ENCODE data around the gene CNTNAP3B.
"Not testable (repeated sequence)": the region's sequence is repeated elsewhere in the genome, so short reads cannot be mapped to it uniquely, and the experiment has no call there.

Gene CNTNAP3B

DNA sequence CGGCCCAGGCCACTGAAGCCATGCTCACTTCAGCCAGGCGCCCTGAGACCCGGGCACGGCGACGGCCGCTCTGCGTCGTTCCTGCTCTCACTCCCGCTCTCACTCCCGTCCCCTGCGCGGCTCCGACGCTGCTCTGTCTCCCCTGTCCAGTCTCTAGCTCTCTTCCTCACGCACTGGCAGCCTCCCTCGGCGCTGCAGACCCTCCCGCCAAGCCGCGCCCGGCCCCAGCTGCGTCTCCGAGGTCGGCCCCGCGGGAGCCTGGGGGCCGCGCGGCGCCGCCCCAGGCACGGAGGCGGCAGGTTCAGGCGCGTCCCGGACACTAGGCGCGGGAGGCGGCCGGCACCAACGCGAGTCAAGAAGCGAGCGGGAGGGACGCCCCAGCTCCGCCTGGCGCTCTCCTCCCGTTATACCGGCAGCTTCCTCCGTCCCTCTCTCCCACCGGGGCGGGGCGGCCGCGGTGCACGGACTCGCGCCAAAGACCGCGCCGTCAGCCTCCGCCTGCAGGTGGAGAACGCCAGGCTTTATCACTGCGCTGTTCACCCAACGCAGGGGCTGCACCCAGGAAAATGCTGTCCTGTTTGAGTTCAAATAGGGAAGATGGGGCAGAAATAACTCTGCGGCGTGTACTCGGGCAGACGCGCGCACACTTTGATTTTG is at the start of gene CNTNAP3B:
TSS of gene CNTNAP3B (minus strand) at position 354 of the 657 bp plus-strand sequence. CDS start at position 22, 332 bp downstream.
- H3K9me3 ChIP-seq (ENCODE audit: insufficient read depth, low read length); H3K9me2 ChIP-seq (replicated peaks; ENCODE audit: insufficient read depth, low read length); H3K4me2 ChIP-seq (ENCODE audit: low read depth, low read length, poor library complexity, severe bottlenecking); H3K27me3 ChIP-seq (ENCODE audit: low read length); H3K4me3 ChIP-seq (ENCODE audit: insufficient read depth, low read length, poor library complexity, severe bottlenecking); H3F3A ChIP-seq (ENCODE audit: insufficient read depth); H4K20me1 ChIP-seq (ENCODE audit: low read depth, low read length); H3K79me2 ChIP-seq (ENCODE audit: insufficient read depth, low read length); H3K27ac ChIP-seq (ENCODE audit: low read depth, low read length); H3K36me3 ChIP-seq (ENCODE audit: low read length); H2AFZ ChIP-seq (ENCODE audit: low read depth, low read length, severe bottlenecking); H3K9ac ChIP-seq (ENCODE audit: low read length): not testable (repeated sequence)

DNA sequence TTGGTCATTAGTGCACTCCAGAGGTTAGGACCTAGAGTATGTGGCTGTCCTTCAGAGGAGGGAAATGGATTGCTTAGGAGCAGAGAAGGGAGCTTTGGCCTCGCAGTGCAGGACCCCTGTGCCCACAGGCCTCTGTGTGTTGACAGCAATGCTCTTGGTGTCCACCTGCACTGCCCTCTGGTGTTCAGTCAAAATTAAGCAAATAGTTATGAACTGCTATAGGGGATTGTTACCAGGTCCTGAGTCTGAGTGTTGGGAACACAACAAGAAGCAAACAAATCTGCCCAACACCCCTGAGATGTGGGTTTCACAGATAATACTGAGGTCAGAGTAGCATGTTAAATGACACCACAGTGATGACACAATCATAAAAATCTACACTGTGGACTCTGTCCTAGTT is 31.1 kb upstream of the CNTNAP3B start:
- not testable (repeated sequence) for H3K9me3 ChIP-seq (ENCODE audit: insufficient read depth, low read length); H3K79me2 ChIP-seq (ENCODE audit: insufficient read depth, low read length); H2AFZ ChIP-seq (ENCODE audit: low read depth, low read length, severe bottlenecking); H3K27ac ChIP-seq (ENCODE audit: low read depth, low read length); H3K27me3 ChIP-seq (ENCODE audit: low read length); H4K20me1 ChIP-seq (ENCODE audit: low read depth, low read length); H3K9ac ChIP-seq (ENCODE audit: low read length); H3K4me2 ChIP-seq (ENCODE audit: low read depth, low read length, poor library complexity, severe bottlenecking); H3K36me3 ChIP-seq (ENCODE audit: low read length); H3F3A ChIP-seq (ENCODE audit: insufficient read depth); H3K9me2 ChIP-seq (replicated peaks; ENCODE audit: insufficient read depth, low read length); H3K4me3 ChIP-seq (ENCODE audit: insufficient read depth, low read length, poor library complexity, severe bottlenecking)

DNA sequence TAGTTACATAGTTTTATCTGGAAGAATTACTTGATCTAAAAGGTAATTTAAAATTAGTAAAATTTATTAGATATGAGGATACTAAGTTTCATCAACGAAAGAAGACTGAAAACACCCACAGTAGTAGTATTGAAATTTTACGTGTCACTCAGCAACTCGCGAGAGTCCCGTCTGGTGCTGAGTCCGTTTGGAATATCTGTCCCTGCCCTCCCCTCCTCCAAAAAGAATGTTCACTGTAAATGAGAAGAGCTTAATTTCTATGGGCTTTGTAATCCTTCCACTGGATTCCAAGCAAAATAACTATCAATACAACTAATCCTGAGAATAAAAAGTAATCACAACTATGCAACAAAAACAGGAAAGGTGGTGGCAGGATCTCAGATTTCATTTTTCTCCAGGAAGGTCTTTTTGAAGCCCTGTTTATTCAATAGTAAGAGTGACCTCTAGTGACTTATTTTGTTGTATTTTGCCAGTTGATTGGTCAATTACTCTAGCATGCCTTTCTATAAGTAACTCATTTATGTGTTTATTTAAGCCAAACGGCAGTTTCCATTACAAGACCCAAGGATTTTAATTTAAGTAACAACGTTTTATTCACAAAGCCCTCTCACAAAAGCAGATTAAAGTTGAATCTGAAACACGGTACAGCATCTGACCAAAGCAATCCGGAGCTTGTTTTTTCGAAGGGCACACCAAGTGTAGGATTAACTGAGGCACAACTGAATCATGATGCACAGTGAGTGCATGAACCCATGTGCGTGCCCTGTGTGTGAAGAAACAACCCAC is 2.0 kb downstream of the CNTNAP3B start:
- not testable (repeated sequence) for H3K4me3 ChIP-seq (ENCODE audit: insufficient read depth, low read length, poor library complexity, severe bottlenecking); H3K27me3 ChIP-seq (ENCODE audit: low read length); H3K4me2 ChIP-seq (ENCODE audit: low read depth, low read length, poor library complexity, severe bottlenecking)

DNA sequence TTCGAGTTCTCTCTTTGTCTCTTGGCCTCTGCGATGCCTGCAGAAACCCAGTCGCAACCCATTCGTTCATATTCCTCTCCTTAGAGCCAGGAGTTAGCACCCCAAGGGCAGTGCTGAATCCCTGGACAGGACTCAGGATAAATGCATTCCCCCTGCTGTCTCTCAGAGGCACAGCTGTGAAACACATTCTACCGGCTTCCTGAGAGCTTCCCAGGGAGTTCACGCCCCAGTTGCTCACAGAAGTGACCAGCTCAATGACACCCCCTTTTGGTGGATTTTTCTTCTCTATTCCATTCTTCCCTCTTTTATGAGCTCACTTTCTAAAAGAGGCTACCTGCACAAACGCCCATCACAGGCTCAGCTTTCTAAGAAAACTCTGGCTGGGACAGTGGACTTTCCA is 8.2 kb downstream of the CNTNAP3B start:
- not testable (repeated sequence) for H3K9me3 ChIP-seq (ENCODE audit: insufficient read depth, low read length); H3F3A ChIP-seq (ENCODE audit: insufficient read depth); H3K4me2 ChIP-seq (ENCODE audit: low read depth, low read length, poor library complexity, severe bottlenecking); H2AFZ ChIP-seq (ENCODE audit: low read depth, low read length, severe bottlenecking); H3K9me2 ChIP-seq (replicated peaks; ENCODE audit: insufficient read depth, low read length); H3K9ac ChIP-seq (ENCODE audit: low read length); H3K4me3 ChIP-seq (ENCODE audit: insufficient read depth, low read length, poor library complexity, severe bottlenecking); H3K27ac ChIP-seq (ENCODE audit: low read depth, low read length); H3K27me3 ChIP-seq (ENCODE audit: low read length); H3K36me3 ChIP-seq (ENCODE audit: low read length); H4K20me1 ChIP-seq (ENCODE audit: low read depth, low read length); H3K79me2 ChIP-seq (ENCODE audit: insufficient read depth, low read length)

More for the DNA sequence above, 2.0 kb downstream of the CNTNAP3B start:
- H3K9me2 ChIP-seq (replicated peaks; ENCODE audit: insufficient read depth, low read length); H3K9me3 ChIP-seq (ENCODE audit: insufficient read depth, low read length); H3K36me3 ChIP-seq (ENCODE audit: low read length); H3F3A ChIP-seq (ENCODE audit: insufficient read depth); H3K27ac ChIP-seq (ENCODE audit: low read depth, low read length); H4K20me1 ChIP-seq (ENCODE audit: low read depth, low read length); H3K9ac ChIP-seq (ENCODE audit: low read length); H2AFZ ChIP-seq (ENCODE audit: low read depth, low read length, severe bottlenecking); H3K79me2 ChIP-seq (ENCODE audit: insufficient read depth, low read length): not testable (repeated sequence)

DNA sequence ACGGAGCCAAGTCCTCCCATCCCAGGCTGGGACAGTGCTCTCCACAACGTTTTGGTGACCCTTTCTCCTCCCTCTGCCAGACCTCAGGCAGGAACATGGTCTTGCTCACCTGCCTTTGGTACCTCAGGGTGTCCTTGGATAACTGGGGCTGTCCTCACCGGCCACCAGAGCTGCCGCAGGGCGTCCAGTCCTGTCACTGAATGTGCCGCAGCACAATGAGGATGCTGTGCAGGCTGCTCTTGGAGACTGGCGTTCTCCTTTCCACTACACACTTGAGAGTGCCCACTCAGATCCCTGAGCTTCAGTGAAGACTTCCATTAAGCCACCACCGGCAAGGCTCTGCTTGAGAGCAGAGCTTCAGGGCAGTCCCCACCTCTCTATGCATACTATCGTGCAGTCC is 33.3 kb downstream of the CNTNAP3B start:
- H2AFZ ChIP-seq (ENCODE audit: low read depth, low read length, severe bottlenecking); H3K4me2 ChIP-seq (ENCODE audit: low read depth, low read length, poor library complexity, severe bottlenecking); H3K9ac ChIP-seq (ENCODE audit: low read length); H3K27me3 ChIP-seq (ENCODE audit: low read length); H3K27ac ChIP-seq (ENCODE audit: low read depth, low read length); H3K79me2 ChIP-seq (ENCODE audit: insufficient read depth, low read length); H3K9me3 ChIP-seq (ENCODE audit: insufficient read depth, low read length); H3K36me3 ChIP-seq (ENCODE audit: low read length); H3K4me3 ChIP-seq (ENCODE audit: insufficient read depth, low read length, poor library complexity, severe bottlenecking); H3F3A ChIP-seq (ENCODE audit: insufficient read depth); H3K9me2 ChIP-seq (replicated peaks; ENCODE audit: insufficient read depth, low read length); H4K20me1 ChIP-seq (ENCODE audit: low read depth, low read length): not testable (repeated sequence)

DNA sequence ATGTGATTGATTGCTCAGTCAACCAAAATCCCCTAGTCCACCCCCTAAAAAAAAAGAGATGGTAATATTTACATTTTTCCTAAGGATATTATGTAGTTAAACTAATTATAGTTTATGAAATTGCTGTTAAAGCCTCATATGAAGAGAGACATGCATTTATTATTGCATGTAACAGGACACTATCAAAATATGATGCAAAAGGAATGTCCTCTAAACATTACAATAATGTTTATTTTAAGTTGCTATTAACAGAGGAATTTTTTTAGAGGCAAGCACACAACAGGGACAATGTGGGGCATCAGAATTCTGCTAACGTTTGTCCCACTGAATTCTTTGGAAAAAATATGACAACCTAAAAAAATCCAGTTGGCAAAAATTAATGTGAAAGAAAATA is 44.7 kb downstream of the CNTNAP3B start:
- H2AFZ ChIP-seq (ENCODE audit: low read depth, low read length, severe bottlenecking); H3K4me2 ChIP-seq (ENCODE audit: low read depth, low read length, poor library complexity, severe bottlenecking); H3K36me3 ChIP-seq (ENCODE audit: low read length); H3K9me3 ChIP-seq (ENCODE audit: insufficient read depth, low read length); H3K27me3 ChIP-seq (ENCODE audit: low read length); H3K79me2 ChIP-seq (ENCODE audit: insufficient read depth, low read length); H3K9me2 ChIP-seq (replicated peaks; ENCODE audit: insufficient read depth, low read length); H3K4me3 ChIP-seq (ENCODE audit: insufficient read depth, low read length, poor library complexity, severe bottlenecking); H3F3A ChIP-seq (ENCODE audit: insufficient read depth); H3K27ac ChIP-seq (ENCODE audit: low read depth, low read length); H4K20me1 ChIP-seq (ENCODE audit: low read depth, low read length); H3K9ac ChIP-seq (ENCODE audit: low read length): not testable (repeated sequence)

DNA sequence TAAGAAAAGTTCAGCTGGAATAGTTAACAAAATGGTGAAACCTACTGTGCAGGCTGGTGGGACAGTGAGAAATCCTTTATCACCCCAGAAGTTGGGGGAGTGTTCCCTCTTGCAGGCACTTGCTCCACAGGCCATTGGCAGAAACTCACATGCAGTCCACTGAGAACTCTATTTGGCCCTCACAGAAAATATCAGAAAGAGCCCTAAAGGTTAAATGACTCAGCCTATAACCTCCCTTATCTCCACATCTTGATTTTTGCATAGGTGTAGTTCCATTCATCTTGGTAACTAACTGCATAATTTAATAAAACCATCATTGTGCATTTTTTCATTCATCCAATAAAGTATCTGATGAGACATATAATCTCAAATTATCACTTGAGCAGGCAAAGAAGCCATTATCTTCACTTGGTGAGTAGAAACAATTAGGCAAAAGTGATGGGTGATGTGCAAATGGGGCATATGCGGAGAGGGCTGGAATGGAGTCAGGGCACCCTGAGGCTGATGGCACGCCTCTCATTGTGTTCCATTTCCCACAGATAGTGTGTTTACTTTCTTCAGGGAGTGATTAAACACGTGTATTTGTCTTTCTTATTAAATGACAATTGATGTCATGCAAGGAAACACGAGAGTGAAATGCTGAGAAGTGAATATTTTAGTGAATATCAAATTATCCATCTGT is 45.2 kb downstream of the CNTNAP3B start:
- not testable (repeated sequence) for H3K9ac ChIP-seq (ENCODE audit: low read length); H3K36me3 ChIP-seq (ENCODE audit: low read length); H3K27me3 ChIP-seq (ENCODE audit: low read length); H3K4me2 ChIP-seq (ENCODE audit: low read depth, low read length, poor library complexity, severe bottlenecking); H4K20me1 ChIP-seq (ENCODE audit: low read depth, low read length); H3K79me2 ChIP-seq (ENCODE audit: insufficient read depth, low read length); H3K27ac ChIP-seq (ENCODE audit: low read depth, low read length); H3F3A ChIP-seq (ENCODE audit: insufficient read depth); H3K9me3 ChIP-seq (ENCODE audit: insufficient read depth, low read length); H3K9me2 ChIP-seq (replicated peaks; ENCODE audit: insufficient read depth, low read length); H2AFZ ChIP-seq (ENCODE audit: low read depth, low read length, severe bottlenecking); H3K4me3 ChIP-seq (ENCODE audit: insufficient read depth, low read length, poor library complexity, severe bottlenecking)

DNA sequence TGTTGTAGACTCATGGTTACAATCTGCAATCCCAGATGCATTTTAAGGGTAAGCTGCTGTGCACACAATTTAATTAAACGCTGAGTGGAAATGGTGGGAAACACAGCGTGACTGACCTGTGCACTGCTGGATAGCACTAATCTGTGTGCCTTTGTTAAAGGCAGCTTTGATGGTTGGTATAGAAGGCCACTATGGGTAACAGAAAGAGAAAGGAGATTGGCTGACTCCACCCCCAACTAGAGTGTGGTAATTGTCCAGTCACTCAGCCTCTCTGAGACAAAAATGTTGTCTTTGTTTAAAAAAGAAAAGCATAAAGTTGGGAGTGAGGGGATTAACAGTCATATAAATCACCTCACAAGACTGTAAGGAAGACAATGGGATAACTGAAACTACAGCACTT is 48.9 kb downstream of the CNTNAP3B start:
- not testable (repeated sequence) for H3K4me2 ChIP-seq (ENCODE audit: low read depth, low read length, poor library complexity, severe bottlenecking); H3K9ac ChIP-seq (ENCODE audit: low read length); H3K9me3 ChIP-seq (ENCODE audit: insufficient read depth, low read length); H3K79me2 ChIP-seq (ENCODE audit: insufficient read depth, low read length); H3K9me2 ChIP-seq (replicated peaks; ENCODE audit: insufficient read depth, low read length); H3K36me3 ChIP-seq (ENCODE audit: low read length); H3K27ac ChIP-seq (ENCODE audit: low read depth, low read length); H3F3A ChIP-seq (ENCODE audit: insufficient read depth); H3K4me3 ChIP-seq (ENCODE audit: insufficient read depth, low read length, poor library complexity, severe bottlenecking); H4K20me1 ChIP-seq (ENCODE audit: low read depth, low read length); H3K27me3 ChIP-seq (ENCODE audit: low read length); H2AFZ ChIP-seq (ENCODE audit: low read depth, low read length, severe bottlenecking)

Data from SU-DHL-6 (cell line).